NCI-H1092 treated with DMSO at 0.1 percent for 48 hours (cell line): ENCODE results near the gene PEX7.
"Not testable (repeated sequence)": the region's sequence is repeated elsewhere in the genome, so short reads cannot be mapped to it uniquely, and the experiment has no call there.

Source experiments
- DNase-seq: peaks from one replicate; lab custom pipeline; 2025; lab: John Stamatoyannopoulos, UW

Gene PEX7

DNA sequence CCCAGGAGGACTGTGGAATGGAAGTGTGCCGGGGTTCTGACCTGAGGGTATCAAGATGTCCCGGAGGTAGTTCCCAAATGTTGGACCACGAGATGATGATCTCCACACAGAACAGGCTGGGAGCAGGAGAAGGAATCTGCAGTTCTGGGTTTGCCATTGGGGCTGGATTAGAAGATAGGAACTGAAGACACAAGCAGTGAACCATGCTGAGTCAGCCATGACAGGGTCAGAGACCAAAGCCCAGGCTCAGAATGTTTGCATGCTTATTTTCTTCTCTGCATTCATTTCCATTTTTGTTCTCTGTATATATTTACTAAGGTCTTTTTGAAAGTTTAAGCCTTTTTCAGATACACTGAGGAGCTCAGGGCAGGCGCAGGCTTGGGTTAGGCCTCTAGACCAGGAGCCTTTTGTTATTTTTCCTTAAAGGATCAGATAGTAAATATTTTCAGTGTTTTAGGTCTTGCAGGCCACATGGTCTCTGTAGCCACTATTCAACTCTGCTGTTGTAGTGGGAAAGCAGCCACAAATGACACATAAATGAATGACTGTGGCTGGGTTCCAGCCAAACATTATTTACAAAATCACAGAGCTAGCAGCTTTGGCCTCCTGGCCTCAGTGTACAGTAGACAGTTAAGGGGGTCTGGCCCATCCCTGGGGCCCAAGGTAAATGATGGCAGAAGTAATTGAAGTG is 128.2 kb downstream of the PEX7 start:
- DNase-seq, result peak; percentile 5

DNA sequence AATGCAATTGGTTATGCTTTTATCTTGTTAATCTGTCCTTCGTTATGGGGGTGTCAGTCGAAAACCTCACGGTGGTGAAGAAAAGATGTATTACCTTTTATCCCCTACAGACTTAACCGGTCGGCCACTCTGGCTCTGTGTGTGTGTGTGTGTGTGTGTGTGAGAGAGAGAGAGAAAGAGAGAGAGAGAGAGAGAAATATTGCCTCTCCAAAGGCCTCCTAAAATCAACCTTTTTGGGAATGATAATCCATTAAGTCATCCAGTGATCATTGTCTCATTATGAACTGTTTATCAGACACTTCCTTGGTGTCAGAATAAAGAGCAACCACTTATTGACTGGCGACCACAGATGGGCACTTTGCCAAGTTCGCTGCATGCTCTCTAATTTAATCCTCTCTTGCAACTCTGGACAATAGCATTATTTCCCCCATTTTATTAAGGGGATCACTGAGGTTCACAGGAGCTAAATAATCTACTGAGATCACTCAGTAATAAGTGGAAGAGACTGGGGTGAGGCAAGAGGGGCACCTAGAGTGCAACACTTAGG is 130.4 kb downstream of the PEX7 start:
- peak; percentile 62 for DNase-seq

DNA sequence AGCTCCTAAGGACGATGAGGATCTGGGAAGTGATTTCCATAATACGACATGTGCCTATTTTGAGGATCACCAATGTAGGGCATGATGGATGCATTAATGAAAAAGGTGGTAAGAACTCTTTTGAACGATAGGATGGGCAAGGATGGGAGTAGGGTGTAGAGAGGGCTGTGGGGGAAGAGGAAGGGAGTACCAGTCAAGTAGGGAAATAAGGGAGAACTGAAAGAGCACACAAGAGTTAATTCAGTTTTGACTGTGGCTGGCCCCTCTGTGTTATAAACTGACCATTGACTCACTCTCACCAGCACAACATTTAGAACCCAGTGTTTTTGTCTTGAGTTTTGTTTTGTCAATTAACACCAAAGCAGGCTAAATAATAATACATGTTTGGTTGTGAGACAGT is 132.7 kb downstream of the PEX7 start:
- DNase-seq, result no peak

DNA sequence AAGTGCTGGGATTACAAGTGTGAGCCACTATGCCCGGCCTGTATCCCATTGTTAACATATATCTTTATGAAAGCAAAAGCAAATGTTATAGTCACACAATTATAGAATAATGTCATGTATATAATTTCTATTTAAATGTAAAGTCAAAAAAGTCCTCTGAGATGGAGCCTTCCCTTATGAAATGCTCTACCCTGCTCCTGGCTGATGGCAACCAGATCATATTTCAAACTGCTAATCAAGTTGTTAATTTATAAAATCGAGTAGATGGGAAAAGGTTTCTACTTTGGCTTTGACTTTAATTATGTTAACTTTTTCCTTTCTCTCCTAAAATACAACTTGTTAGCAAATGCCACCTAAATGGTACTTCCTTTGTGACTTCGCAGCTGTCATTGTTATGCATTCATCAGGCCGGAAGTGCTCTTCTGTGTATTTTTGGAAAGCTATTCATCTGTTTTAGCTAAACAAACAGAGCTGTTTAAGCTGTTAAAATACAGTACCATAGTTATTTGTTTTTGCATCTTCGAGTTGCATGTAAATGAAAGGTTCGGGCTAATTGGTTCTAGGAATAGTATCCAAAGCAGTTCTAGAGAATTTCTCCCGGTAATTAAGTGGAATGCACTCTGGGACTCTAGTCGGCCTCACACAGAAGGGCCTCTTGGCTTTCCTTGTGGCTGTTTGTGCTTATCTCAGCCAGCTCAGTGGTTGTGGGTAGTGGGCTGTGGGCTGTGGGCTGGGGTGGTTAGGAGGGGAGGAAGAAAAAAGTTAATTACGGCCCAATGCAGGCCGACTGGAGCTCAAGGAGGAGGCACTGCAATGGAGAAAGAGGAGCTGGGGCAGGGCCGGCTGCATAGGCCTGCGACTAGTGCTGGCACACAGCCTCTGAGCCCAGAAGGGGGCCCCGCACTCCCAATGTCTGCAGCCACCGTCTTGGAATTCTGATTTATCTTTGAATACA is 134.5 kb downstream of the PEX7 start:
- peak; percentile 72 for DNase-seq

DNA sequence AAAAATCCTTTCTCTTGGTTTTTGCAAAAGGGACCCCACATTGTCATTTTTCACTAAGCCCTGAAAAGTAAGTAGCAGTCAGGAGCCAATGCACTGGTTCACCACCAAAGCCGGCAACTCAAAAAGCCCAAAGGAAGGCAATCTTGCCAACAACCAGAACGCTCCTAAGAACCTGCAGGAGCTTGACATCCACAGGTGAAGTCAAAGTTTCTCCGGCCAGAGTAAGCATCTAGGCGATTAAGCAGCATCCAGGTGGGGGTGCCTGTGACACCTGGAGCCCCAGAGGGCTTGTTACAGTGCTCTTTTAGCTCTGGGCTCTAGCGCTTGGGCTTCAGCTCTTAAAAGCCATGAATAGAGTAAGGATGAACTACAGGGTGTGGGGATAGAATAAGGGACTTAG is 135.8 kb downstream of the PEX7 start:
- no peak for DNase-seq

DNA sequence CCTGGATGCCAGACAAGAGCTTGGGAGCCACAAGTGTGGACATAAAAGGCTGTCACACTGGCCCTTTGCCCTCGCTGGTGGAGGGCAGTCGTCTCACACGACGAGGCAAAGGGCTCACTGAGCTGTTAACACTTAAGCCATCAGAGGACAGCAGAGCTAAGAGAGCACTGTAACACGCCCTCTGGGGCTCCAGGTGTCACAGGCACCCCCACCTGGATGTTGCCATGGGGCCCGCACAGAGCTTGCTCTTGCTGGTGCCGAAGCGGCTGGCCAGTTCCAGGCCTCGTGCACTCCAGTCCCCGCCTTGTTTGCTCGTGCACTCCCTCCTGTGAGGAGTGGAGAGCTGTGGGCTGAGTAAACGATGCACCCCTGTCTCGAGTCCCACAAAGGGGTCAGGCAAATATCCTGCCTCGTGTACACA is 137.1 kb downstream of the PEX7 start:
- peak; percentile 89 for DNase-seq

DNA sequence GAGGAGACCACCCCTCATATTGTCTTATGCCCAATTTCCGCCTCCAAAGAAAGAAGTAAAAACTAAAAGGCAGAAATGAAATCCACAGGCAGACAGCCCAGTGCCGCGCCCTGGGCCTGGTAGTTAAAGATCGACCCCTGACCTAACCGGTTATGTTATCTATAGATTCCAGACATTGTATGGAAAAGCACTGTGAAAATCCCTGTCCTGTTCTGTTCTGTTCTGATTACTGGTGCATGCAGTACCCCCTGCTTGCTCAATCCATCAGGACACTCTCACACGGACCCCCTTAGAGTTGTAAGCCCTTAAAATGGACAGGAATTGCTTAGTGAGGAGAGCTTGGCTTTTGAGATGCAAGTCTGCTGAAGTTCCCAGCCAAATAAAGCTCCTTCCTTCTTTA is 137.5 kb downstream of the PEX7 start:
- not testable (repeated sequence) for DNase-seq

DNA sequence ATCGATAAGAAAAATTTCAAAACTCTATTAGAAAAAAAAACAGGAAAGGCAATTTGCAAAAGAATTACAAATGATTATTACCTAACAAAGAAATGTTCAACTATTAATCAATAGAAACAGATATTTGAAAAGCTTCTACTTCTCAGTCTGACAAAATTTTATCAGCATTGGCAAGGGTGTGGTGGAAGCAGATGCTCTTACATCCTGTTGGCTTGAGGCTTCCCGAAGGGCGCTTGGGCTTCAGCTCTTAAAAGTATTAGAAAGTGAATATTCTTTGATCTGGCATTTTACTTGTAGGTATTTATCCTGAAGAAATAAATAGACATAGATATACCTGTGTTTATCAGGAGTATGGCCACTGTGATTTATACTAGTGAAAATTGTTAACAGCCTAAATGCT is 138.4 kb downstream of the PEX7 start:
- DNase-seq, result no peak

DNA sequence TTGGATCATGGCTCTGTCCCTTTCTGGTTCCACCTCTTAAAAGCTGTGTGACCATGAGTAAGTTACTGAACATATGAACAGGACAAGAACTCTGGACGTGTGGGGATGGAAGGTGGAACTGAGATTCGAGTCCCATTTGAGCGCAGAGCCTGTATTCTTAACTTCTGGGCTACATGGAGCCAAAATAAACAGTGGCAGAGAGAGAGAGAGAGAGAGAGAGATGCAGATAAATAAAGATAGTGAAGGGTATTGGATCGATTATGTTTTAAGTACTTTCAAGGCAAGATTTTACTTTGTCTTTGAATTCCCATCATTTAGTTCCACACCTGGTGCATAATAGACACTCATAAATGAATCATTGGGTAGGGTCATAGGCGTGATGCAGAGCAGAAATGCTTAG is 139.5 kb downstream of the PEX7 start:
- DNase-seq, result peak; percentile 89

DNA sequence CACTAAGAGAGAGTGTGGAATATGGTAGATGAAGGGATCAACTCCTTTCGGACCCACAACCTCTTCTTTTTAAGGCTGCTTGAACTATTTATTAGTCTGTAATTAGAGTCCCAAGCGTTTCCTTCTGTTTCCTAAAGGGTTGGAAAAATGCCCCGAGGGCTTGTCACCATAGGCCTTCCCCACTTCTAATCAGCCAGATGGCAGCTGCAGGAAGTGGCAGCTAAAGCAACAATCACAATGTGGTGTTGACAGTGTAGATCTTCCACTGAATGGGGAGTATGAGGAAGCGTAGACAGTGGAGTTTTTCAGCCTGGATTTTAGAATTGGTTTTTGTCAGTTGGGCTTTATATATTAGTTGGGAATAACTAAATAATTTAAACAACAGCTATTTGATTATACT is 140.3 kb downstream of the PEX7 start:
- peak; percentile 85 for DNase-seq

DNA sequence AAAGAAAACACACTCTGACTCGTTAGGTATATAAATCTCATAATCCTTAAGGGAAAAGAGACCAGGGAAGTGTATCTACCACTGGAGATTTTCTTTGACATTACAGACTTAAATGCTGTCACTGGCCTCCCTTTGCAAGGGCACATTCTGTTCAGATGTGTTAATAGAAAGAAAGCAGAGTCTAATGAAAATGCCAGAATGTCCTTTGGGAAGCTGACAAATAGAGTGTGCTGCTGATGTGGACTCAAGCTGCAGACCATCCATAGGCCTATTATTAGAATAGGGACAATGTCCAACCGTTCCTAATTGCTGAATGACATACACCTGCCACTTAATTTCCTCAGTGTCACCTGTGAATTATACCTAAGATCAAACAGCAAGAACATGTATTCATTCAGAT is 140.9 kb downstream of the PEX7 start:
- DNase-seq, result peak; percentile 55
